HG02642 (cell line): ENCODE data around the gene RNF111.
A peak's percentile ranks its signal among the peaks of the same experiment; 100 is the strongest.
"Not testable (repeated sequence)": the region's sequence is repeated elsewhere in the genome, so short reads cannot be mapped to it uniquely, and the experiment has no call there.

Experiments
- ATAC-seq: cut with Tn5 transposase; IDR thresholded peaks from one replicate; pipeline ENCODE4 v1.9.1; 2021; ENCODE audit warnings: mild to moderate bottlenecking; ENCODE audit not compliant: unreplicated experiment, poor library complexity

Gene RNF111

DNA sequence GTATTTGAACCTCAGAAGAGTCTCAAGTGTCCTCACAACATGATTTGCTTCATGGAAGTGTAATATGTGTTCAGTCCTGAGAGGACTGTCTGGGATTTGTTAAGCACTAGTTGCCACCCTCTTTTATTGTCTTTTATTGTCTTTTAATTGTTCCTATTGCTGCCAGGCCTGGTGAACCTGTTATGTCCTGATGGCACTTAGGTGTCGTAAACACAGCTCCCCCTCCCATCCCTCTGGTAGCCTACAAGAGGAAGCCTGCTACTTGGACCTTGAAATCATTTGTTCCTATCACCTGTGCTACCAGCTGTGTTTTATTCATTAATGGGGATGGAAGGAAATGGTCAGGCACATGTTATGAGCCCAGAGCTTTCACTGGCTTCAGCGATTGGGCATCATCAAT is 136.8 kb downstream of the RNF111 start:
- ATAC-seq, result no peak

DNA sequence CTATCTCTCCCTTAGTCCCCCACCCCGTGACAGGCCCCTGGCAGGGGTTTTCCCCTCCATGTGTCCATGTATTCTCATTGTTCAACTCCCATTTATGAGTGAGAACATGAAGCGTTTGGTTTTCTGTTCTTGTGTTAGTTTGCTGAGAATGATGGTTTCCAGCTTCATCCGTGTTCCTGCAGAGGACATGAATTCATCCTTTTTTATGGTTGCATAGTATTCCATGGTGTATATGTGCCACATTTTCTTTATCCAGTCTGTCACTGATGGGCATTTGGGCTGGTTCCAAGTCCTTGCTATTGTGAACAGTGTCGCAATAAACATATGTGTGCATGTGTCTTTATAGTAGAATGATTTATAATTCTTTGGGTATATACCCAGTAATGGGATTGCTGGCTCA is 138.2 kb downstream of the RNF111 start:
- not testable (repeated sequence) for ATAC-seq

GRCh38 chr15:59127255-59127654 is 139.8 kb downstream of the RNF111 start:
- not testable (repeated sequence) for ATAC-seq

- no peak for ATAC-seq
These were observed 144.0 kb downstream of the RNF111 start for GRCh38 chr15:59131456-59131855.

- no peak for ATAC-seq
These were observed 144.6 kb downstream of the RNF111 start for GRCh38 chr15:59131969-59132562.

GRCh38 chr15:59133929-59134427 is 146.5 kb downstream of the RNF111 start:
- ATAC-seq, result no peak

DNA sequence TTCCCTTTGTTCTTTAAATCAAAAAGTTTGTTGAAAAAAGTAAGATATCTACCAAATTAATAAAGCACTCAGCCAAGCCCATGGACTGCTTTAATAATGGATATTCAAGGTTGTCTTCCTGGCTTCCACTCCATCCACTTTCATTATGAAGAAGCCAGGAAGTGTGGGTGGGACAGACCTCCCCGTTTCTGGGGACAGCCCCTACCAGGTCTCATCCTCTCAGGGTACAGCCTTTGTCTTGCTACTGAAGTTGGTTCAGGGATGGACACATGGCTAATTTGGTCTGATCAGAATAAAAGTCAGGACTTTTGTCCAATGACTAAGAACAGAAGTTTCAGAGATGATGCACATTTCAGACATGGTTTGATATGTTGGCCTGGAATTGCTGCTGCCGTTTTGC is 150.1 kb downstream of the RNF111 start:
- ATAC-seq, result no peak

DNA sequence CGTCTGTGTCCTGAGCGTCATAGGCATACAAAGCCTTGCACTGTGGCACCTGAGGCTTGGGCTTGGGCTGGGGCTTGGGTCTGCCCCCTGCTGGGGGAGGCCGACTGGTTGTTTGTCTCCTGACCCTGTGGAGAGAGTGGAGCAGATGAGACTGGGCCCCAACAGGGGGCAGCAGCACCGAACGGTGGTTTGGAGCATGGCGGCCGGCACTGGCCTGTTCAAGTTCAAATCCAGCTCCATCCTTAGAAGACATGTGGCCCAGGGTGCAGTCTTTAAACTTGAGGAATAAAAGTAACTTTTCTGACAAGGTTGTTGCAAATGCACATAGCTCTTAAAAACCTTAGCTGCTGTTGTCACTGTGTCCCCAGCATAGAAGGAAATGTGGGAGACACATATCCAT is 150.8 kb downstream of the RNF111 start:
- ATAC-seq, result peak; percentile 74

DNA sequence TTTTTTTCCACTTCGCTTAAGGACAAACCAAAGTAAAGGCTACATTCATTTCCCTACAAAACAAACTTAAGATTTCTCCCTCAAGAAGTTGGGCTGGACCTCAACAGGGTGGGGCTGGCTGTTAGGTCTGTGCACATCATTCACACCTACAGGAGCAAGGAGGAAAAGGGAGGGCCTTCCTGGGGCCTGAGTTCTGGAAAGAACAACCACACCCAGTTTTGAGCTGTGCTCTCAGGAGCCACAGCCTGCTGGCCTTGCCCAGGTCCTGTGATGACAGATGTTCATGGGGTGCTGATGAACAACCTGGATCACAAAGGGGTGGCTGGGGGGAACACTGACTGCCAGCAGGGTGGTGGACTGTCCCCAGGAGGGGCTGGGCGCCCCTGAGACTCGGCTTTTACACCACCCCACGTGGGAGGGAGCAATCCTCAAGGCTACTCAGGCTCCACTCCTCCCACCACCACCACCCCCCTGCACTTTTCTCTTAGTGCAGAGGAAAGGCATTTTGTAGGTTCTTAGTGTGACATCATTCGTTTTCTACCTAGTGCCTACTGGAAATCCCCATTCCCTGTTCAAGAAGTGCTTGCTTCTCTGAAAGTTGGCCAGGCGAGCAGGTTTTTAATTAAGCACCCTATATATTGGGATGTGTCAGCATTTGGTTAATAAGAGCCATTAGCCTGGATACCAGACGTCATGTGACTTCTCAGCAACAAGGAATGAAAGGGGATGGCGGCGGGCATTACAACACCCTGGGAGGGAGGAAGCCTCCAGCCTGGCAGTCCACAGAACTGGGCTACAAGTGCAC is 153.2 kb downstream of the RNF111 start:
- ATAC-seq, result no peak

- no peak for ATAC-seq
These were observed 155.8 kb downstream of the RNF111 start for GRCh38 chr15:59143281-59143680.

GRCh38 chr15:59144594-59144993 is 157.1 kb downstream of the RNF111 start:
- ATAC-seq, result not testable (repeated sequence)
